ENCODE measurements around the gene RNF212.

Gene RNF212

GRCh38 chr4:1112821-1113182 lies 562 bp downstream of the RNF212 start:
- DNase-seq: no peak

- DNase-seq: no peak
Measured at GRCh38 chr4:1112174-1112820, 1.1 kb downstream of the RNF212 start.

- no peak for DNase-seq
Measured at GRCh38 chr4:1111259-1111809, 2.0 kb downstream of the RNF212 start.

GRCh38 chr4:1109898-1110506 lies 3.4 kb downstream of the RNF212 start:
- no peak for DNase-seq

GRCh38 chr4:1109333-1109732 lies 4.0 kb downstream of the RNF212 start:
- DNase-seq: no peak

GRCh38 chr4:1105662-1106061 lies 7.7 kb downstream of the RNF212 start:
- no peak for DNase-seq

GRCh38 chr4:1105067-1105466 lies 8.3 kb downstream of the RNF212 start:
- no peak for DNase-seq

- no peak for DNase-seq
Measured at GRCh38 chr4:1104647-1105046, 8.7 kb downstream of the RNF212 start.

GRCh38 chr4:1099684-1100335 lies 13.6 kb downstream of the RNF212 start:
- no peak for DNase-seq

- no peak for DNase-seq
Measured at GRCh38 chr4:1099270-1099669, 14.1 kb downstream of the RNF212 start.

- no peak for DNase-seq
Measured at GRCh38 chr4:1098311-1098925, 14.9 kb downstream of the RNF212 start.

GRCh38 chr4:1097553-1097952 lies 15.8 kb downstream of the RNF212 start:
- DNase-seq: no peak

GRCh38 chr4:1096841-1097240 lies 16.5 kb downstream of the RNF212 start:
- no peak for DNase-seq

GRCh38 chr4:1094336-1094690 lies 19.1 kb downstream of the RNF212 start:
- no peak for DNase-seq

GRCh38 chr4:1093391-1094335 lies 19.7 kb downstream of the RNF212 start:
- DNase-seq: no peak

GRCh38 chr4:1092983-1093361 lies 20.4 kb downstream of the RNF212 start:
- no peak for DNase-seq

- DNase-seq: no peak
Measured at GRCh38 chr4:1092026-1092982, 21.1 kb downstream of the RNF212 start.

- DNase-seq: no peak
Measured at GRCh38 chr4:1091561-1091995, 21.8 kb downstream of the RNF212 start.

GRCh38 chr4:1090465-1091440 lies 22.6 kb downstream of the RNF212 start:
- no peak for DNase-seq

GRCh38 chr4:1090036-1090435 lies 23.3 kb downstream of the RNF212 start:
- DNase-seq: no peak
